Loucy (cell line): Measurements from ENCODE around the gene DRC7.

Experiments
- EZH2phosphoT487 ChIP-seq: fragments of 200-600 bp; IDR thresholded peaks from 2 replicates; pipeline ENCODE4 v1.6.1; 2018; ENCODE audit warnings: antibody characterized with exemption, mild to moderate bottlenecking, moderate library complexity, borderline replicate concordance
- TF ChIP-seq, protein P1 (sequence below): fragments of 200-600 bp; sonication (generic); conservative IDR thresholded peaks from 2 replicates; pipeline ENCODE4 v1.5.1; 2014; ENCODE audit warnings: mild to moderate bottlenecking, antibody characterized with exemption, low read length

DNA sequence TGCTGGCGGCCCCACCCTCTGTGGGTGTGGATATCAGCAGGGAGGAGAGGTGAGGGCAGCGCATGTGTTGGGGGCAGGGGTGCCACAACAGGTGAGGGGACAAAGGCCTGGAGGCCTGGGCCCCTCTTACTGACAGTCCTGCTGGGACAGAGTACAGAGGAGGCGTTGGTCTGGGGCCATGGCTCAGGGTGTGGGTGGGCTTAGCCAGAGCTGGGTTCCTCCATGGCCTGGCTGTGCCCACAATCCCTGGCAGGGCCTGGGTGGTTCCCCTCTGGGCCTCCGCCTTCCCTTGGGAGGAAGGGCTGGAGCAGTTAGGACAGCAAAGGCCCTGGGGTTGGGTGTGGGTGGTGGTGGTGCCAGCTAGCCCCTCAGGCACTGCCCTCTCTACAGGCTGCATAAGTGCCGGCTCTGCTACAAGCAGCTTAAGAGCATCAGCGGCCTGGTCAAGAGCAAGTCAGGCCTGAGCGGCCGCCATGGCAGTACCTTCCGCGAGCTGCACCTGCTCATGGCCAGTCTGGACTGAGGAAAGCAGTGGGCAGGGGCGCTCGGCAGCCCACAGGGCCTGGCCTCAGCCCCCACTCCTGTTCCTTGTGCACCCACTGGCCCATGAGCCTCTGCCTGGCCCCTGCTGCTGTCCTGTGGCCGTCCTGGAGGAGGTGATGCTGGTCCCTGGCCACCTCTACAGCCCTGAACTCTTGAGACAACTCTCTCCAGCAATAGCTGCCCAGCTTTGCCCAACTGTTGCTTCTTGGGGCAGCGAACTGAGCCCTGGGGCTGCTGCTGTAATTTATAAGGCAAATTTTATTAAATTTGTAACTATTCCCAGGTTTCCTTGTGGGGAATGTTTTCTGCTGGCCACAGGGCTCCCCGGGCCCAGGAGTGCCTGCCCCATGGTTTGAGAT, 62.1 kb downstream of the DRC7 start:
- TF ChIP-seq, protein P1, sequence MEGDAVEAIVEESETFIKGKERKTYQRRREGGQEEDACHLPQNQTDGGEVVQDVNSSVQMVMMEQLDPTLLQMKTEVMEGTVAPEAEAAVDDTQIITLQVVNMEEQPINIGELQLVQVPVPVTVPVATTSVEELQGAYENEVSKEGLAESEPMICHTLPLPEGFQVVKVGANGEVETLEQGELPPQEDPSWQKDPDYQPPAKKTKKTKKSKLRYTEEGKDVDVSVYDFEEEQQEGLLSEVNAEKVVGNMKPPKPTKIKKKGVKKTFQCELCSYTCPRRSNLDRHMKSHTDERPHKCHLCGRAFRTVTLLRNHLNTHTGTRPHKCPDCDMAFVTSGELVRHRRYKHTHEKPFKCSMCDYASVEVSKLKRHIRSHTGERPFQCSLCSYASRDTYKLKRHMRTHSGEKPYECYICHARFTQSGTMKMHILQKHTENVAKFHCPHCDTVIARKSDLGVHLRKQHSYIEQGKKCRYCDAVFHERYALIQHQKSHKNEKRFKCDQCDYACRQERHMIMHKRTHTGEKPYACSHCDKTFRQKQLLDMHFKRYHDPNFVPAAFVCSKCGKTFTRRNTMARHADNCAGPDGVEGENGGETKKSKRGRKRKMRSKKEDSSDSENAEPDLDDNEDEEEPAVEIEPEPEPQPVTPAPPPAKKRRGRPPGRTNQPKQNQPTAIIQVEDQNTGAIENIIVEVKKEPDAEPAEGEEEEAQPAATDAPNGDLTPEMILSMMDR: no peak
- no peak for TF ChIP-seq EZH2phosphoT487
